Epithelial cell of prostate (primary cell): ENCODE results near the gene GAS2L1.

Source experiments
- DNase-seq: peaks from one replicate; pipeline ENCODE4 v3.0.0-alpha.2; 2011; ENCODE audit warnings: low read depth, low spot score
- H3K27ac ChIP-seq: fragments of 450-650 bp; 2 replicates; pipeline ENCODE4 v1.5.1; 2017; ENCODE audit warnings: mild to moderate bottlenecking

GAS2L1 gene

DNA sequence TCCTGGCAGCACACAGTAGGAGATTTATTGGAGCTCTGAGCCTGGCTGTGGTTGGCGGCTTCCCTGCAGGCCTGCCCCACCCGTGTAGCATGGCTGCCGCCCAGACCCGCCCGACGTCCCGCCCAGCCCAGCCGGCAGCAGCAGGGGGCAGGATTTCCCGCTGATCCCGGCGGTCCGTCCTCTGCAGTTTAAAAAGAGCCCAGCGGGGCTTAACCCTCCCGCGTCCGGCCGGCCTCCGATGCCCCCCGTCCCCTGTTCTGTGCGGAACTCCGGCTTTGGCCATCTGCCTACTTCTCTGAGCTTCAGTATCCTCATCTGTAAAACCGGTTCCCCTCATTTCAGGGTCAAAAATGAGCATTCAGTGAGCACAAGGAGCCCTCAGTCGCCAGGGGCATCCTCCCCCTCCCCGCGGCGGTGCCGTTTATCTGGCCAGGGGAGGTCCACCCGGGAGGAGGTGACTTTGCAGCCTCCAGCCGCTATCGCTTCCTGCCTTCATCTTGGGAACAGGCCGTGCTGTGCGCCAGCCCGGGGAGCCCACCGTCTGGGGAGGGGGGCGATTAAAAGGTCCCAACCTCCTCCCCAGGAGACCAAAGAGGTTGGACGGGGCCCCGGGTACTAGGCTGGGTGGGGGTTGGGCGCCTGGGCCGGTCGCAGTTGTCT, at the start of gene GAS2L1:
Gene GAS2L1, plus strand, starts transcription at position 476 of the 660 bp plus-strand sequence. CDS start 1,456 bp downstream, outside the sequence.
- H3K27ac ChIP-seq: peak within 1 kb of the TSS; percentile 42
- DNase-seq: no peak

DNA sequence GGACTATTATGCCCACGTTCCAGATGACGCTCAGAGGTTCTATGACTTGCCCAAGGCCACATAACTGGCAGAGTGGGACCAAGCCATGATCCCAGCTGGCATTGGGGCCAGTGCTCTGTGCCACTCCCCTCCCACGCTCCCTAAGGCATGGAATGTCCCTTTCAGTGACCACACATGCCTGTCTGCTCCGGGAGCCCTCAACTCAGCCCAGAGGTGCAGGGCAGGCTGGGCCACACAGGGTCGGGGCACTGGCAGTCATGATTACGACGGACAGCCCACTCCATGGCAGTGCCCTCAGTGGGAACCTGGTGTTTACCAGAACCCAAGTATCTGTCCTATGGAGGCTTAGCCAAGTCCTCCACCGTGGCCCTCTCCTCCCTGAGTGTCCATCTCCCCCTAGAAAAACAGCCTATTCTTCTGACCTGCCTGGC, 48.7 kb upstream of the GAS2L1 start:
- DNase-seq: no peak
- H3K27ac ChIP-seq: no peak overlapping the region

DNA sequence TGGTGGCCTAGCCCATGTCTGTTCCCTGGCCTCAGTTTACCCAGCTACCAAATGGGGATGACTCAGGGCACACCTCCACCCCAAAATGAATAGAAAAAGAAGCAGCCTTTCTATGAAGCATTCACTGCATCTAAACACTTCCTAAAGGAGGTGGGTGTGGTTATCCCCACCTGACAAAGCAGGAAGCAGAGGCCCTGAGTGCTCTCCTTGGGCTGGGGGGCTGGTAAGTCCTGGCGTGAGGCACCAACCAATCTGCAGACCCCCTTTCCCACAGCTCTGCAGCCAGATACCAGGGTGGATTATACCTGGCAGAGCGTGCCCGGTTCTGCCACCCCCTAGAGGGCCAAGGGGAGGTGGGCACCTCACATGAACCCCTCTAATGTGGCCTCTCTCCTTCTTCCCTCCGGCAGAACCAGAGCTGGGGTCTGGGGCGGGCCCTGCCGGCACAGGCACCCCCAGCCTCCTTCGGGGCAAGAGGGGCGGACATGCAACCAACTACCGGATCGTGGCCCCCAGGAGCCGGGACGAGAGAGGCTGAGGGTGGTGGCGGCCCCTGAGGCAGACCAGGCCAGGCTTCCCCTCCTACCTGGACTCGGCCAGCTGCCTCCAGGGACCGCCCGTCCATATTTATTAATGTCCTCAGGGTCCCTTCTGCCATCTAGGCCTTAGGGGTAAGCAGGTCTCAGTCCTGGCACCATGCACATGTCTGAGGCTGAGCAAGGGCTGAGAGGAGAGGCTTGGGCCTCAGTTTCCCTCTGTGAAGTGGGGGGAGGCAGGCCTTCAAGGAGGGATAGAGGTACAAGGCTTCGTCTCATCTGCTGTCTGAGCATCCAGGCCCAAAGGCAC, 47.8 kb upstream of the GAS2L1 start:
- DNase-seq: no peak
- no peak overlapping the region for H3K27ac ChIP-seq

DNA sequence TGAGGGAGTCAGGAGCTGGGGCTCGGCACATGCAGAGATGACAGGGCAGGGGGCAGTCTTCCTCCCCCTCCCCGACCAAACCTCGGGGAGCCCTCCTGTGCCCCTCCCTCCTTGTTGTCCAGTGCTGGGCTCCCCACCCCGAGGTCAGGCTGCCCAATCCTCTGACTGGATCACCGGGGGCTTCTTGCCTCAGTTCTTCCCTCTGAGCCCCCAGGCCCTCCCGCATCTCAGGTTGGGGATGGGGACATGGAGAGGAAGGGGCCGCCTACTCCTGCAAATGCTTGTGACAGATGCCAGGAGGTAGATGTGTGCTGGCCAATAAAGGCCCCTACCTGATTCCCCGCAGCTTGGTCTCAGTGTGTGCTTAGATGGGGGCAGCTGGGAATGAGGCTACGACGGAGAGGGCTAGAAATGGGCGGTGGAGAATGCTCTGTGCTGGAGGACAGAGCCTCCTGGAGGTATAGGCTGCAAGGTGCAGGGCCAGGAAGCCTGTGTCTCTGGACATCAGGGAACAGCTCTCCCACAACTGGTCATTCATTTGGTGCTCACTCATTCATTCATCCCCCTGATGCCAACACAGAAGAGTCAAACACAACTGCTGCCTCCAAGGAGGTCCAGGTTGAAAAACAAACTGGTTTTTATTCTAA, 47.1 kb upstream of the GAS2L1 start:
- DNase-seq: no peak

DNA sequence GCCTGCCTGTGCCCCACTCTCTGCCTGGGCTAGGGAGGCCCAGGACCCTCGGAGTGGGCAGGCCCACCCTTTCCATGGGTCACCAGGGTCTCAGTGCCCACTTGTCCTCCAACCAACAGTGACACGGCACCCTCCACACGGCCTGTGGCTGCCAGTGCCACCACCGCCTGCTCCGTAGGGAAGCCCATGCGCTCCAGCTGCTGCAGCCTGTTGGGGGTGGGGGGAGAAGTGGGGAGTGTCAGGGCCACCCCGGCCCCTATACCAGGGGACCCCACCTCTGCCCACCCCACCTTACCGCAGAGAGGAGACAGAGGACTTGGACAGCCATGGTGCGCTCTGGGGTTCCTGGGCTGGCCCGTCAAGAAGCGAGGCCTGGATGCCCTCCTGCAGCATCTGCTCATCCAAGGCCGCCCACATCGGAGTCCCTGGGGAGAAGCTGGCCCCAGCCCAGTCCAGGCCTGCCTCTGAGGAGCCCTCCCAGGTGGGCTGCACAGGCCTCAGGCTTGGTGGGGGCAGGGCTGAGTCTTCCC, 46.4 kb upstream of the GAS2L1 start:
- no peak for DNase-seq
- H3K27ac ChIP-seq: no peak overlapping the region

More for the DNA sequence above, 47.1 kb upstream of the GAS2L1 start:
- no peak overlapping the region for H3K27ac ChIP-seq

DNA sequence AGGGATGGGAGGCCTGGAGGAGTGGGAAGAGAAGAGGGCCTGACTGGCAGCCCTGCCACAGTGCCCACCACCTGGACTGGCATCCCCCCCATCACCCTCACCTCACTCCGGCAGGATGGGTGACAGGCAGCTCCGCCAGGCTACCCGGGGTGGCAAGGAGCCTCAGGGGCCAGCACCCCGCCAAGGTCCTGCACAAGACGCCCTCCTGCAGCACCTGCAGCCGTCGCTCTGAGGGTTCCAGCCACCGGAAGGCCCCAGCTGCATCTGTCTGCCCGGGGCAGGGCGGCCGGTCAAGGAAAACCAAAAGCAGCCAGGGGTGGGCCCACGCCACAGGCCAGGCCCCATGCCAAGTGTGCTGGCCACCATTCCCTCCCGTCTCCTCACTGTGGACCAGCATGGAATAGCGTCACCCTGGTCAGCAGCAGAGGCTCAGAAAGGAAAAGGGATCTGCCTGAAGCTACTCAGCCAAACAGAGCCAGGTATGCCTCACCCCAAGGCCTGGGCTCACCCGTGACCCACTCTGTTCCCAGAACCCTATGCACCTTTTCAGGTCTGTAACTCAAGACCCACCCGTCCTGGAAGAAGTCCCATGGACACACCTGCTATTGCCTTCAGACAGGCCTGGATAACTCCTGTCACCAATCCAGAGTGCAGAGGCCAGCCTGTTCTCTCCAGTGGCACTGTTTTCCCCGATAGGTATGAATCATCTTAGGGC, 45.7 kb upstream of the GAS2L1 start:
- no peak for DNase-seq
- H3K27ac ChIP-seq: no peak overlapping the region

DNA sequence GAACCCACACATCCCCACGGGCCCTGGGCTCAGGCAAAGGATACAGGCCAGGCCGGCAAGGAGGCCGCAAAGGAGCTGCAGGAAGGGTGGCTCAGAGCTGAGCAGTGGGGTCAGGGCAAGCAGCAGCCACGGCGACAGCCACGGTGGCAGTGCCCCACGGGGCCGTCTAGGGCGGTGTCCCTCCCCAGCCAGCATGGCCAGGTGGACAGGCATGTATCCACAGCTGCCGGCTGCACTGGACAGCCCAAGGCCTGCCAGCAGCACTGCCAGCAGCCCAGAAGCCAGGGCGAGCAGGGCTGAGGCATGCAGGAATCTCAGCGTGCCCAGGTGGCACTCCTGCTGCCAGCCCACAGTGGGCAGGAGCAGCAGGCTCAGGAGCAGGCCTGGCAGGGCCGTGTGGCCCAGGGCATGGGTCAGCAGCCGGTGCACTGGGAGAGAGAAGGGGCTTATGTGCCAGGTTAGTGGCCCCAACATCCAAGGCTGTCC, 42.6 kb upstream of the GAS2L1 start:
- no peak for DNase-seq
- H3K27ac ChIP-seq: no peak overlapping the region

DNA sequence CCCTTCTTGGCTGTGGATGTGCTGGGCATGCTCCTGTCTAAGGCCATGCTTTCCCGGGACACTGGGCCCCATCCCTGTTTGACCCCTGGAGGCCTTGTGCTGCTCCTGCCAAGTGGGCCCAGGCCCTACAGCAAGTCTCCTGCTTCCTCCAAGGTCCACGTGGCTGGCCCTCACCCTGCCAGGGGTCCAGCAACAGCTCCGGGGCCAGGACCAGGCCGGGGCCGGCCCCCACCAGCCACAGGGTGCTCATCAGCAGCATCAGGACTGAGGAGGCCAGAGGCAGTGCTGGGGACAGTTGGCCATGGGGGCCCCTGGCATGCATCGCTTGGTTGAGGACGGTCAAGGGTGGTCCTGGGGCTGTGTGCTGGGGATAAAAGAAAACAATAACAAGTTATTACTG, 41.1 kb upstream of the GAS2L1 start:
- no peak for DNase-seq
- H3K27ac ChIP-seq: no peak overlapping the region

DNA sequence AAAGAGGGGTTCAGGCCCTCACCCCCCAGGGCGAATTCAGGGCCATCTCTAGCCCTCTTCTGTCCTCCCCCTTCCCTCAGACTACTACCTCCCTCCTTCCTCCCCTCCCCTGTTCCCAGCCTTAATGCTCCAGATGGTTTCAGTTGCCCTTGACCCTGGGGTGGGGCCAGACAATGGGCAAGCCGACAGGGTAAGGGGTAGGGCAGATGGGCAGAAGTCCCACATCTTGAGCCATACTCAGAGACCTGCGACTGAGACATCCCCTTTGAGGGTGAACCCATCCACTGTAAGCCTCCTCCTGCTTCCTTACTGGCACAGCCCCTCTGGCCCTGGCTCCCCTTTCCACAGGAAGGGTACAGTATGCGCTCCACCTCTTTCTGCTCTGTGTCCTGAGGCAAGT, 40.5 kb upstream of the GAS2L1 start:
- no peak for DNase-seq

DNA sequence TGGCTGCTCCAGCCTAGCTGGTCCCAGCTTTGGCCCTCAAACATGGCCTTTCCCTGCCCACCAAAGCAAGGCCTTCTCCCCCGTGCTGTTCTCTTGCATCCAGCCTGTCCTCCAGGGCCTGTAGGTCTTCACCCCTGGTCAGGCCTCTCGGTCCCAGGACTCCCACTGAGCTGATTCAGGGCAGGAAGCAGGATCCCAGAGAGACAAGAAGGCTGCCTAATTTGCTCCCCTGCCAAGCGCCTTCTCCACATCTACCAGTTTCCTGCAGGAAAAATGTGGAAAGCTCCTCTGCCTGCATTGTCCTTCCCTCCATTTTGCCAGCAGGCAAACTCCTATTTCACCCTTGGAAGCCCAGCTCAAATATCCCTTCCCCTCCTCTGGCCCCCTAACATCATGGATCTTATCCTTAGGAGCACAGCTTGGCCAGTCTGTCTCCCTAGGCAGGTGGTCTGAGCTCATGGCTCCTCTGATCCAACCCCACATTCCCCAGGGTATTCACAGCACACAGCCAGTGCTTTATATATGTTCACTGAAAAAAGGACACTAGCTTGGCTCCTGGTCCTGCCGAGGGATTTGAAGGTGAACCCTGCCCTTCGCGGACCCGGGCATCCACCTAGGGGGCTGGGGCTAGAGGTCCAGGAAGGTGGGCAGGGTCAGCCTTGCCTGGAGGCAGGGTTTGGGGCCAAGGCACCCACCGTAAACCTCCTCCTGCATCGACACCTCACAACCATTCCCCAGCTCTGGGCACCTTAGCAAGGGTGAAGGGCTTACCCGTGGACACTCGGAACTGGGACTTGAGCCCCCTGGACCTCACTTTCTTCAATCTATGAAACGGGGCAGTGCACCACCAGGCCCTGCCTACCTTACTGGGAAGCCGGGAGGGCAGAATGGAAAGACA, 39.6 kb upstream of the GAS2L1 start:
- DNase-seq: no peak

More for the DNA sequence above, 40.5 kb upstream of the GAS2L1 start:
- H3K27ac ChIP-seq: no peak overlapping the region

DNA sequence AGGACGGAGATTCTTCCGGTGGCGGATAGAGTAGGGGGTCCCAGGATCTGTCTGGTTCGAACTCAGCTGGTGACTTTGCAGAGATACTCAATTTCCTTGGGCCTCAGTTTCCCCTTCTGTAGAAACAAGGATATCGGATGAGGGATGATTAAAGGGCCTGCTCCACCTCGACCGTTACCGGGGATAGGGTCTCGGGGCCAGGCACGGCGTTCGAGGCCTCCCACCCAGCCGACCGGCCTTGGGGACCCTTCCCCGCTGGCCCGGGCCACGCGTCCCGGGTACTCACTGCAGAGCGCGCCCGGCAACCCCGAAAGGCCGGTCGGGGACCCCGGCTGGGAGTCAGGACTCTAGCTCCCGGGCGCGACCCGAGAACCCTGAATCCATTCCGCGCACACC, 39.0 kb upstream of the GAS2L1 start:
- H3K27ac ChIP-seq: peak overlapping the region; percentile 76

More for the DNA sequence above, 39.6 kb upstream of the GAS2L1 start:
- H3K27ac ChIP-seq: peak overlapping the region; percentile 76

DNA sequence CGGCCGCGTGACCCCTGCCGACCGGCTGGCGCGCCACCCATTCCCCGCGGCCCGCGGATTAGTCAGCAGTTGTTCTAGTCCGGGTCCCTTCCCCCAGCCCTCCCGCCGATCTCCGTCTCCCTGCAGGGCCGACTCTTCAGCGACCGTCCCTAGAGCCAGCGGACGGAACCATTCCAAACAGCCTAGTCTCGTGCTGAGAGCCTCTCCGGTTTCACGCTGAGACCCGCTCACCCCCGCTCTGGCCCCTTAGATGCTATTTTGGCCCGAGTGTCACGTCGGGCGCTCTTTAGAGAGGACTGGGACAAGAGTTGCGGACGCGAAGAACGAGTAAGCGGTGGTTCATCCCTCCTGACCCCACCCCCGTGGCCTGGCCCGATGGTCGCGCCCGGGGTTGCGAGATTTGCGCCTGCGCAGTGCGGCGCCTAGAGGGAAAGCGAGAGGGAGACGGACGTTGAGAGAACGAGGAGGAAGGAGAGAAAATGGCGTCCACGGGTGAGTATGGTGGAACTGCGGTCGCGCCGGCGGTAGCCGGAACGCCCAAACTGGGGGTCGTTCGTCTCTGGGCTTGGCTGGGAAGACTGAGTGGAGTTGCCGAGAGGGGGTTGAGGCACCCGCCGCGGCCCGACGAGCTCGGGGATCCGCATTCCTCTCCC, 38.5 kb upstream of the GAS2L1 start, which contains the start of the genes EWSR1 and RHBDD3:
Gene EWSR1, plus strand, starts transcription at position 411 of the 653 bp plus-strand sequence. Its CDS starts 69 bp downstream, at position 480.
Gene RHBDD3, minus strand, starts transcription at position 124 of the 653 bp plus-strand sequence. CDS start 2,355 bp downstream, outside the sequence.
- H3K27ac ChIP-seq: peak within 1 kb of the TSS; percentile 76
- DNase-seq: peak; percentile 83

More for the DNA sequence above, 39.0 kb upstream of the GAS2L1 start:
- DNase-seq: no peak

DNA sequence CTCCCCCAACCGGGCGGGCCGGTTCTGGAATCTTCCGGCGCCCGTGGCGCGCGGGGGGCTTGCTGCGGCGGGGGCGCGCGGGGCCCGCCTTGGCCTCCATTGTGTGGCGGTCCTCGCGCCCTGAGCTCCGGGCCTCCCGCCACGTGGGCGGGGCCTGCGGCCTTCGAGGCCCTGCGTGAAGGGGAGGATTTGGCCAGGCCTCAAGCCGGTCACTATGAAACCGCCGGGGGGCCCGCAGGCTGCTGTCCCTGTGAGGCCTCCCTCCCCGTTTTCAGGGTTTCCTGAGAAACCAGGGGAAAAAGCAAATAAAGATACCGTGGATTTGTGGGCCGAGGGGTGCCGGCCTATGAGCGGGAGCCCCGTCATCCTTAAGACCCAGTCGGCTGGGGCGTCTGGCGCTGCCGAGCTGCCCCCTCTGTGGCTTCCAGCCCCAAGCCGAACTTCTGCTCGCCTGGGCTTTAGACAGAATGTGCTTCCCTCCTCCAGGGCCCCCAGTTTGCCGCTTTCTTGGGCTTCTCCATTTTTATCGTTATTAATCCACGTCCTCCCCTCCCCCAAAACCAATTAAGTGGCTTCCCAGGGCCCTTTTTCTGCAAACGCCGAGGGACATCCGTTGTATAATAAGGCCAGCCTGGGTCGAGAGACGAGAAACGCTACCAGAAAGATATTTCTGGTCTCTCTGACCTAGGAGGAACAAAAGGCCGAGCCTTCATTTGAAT, 37.8 kb upstream of the GAS2L1 start:
- DNase-seq: no peak
- peak overlapping the region; percentile 76 for H3K27ac ChIP-seq

DNA sequence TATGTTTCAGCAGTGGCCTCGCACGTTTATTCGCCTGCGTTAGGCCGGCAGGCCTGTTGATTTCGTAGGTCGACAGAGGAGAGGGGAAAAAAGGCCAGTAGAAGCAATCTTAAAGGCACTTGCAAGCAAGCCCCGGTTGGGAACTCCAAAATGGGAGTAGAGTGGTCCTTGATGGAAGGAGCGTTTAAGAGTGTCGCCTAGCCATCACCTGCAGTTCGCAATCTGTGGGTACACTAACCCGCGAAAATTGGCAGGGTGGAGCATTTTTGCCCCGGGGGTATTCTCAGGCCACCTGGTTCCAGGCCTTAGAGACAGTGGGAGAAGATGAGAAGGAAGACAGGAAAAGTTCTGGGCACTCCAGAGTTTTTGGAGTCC, 37.2 kb upstream of the GAS2L1 start:
- H3K27ac ChIP-seq: peak overlapping the region; percentile 76
- DNase-seq: no peak

DNA sequence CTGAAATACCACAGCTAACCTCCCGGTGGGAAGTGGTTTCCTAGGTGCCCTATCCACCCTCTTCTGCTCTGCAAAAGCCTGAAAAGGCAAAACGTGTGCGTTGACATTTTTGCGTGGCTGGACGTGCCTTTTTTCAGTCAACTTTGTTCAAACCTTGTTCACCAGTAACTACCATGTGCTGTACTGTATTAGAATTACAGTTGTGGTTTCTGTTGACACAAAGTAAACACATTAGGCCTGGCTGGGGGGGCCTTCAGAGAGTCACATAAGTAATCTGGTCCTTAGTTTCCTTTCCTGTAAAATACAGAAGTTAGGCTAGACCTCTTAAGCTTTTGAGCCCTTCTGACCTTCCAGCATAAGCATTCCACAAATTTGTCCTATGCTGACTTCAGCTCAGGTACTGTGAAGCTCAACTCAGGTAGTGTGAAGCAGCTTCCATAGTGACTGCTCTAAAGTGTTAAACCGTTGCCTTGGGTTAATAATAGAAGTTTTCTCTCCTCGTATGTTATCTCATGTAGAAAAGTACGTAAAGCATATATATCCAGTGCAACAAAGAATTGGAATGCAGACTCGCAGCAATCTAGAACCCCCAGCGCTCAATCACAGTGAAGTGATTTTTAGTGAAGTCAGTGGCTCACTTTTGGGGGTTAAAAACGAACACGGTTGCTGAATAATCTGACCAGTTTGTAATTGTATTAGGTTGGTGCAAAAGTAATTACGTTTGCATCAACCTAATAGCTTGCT, 36.5 kb upstream of the GAS2L1 start:
- H3K27ac ChIP-seq: peak overlapping the region; percentile 76
- no peak for DNase-seq

DNA sequence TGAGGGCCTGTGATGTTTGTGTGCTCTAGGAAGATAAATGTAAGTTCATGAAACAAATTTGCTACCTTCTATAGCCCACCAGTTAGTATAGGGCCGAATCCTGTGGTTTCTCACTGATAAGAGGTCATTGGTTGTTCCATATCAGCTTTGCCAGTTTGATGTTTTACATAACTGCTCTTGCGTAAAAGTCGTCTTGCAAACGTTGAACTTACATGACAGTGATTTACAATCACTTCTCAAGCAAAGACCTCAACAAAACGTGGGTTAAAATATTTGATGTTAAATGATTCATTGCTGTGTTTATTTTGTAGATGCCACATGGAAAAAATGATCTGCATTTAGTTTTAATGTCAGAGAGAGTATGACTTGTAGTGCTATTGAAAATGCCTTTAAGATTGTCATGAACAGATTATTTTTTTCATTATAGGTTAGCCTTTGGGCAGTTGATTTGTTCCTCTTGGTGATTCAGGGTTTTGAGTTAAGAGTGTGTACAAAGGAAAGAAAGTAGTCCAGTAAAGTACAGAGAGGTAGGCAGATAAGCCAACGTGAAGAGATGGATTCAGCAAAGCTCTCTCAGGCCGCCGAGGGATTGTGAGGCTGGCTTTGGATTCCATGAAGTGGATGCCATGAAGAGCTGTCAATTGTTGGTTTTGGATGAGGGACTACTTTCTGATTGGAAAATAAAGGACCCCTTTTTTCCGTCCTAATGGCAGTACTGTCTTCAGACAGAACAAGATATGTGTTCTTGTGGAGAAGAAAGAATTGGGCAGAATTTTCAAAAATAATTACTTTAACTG, 35.8 kb upstream of the GAS2L1 start:
- DNase-seq: peak; percentile 10

More for the DNA sequence above, 35.8 kb upstream of the GAS2L1 start:
- no peak overlapping the region for H3K27ac ChIP-seq
